Prostate gland (tissue), 2 donors: ENCODE data around the gene TRAK1. TPM values are rescaled to one million over a fixed set of nuclear protein-coding genes. Genes with fewer than 3 reads are reported as not detected.

Experiments used
- DNase-seq: peaks from one replicate; pipeline ENCODE4 v3.0.0-alpha.2; 2019; ENCODE audit warnings: low spot score
- H3K27ac ChIP-seq, 2 donors: fragments of 200-600 bp; sonication (generic); 2 replicates each; pipeline ENCODE4 v1.5.1; 2017 to 2019
- H3K27me3 ChIP-seq: fragments of 200-600 bp; sonication (generic); replicated peaks from 2 replicates; pipeline ENCODE4 v1.5.1; 2019; ENCODE audit not compliant: insufficient read depth
- H3K36me3 ChIP-seq, 2 donors: fragments of 200-600 bp; sonication (generic); 1 replicate in 1 of 2; 2 replicates in 1 of 2; pipeline versions ENCODE4 v1.5.1 to v1.8.1; 2017 to 2019
- H3K4me1 ChIP-seq: fragments of 200-600 bp; sonication (generic); replicated peaks from 2 replicates; pipeline ENCODE4 v1.5.1; 2019
- H3K4me3 ChIP-seq, 2 donors: fragments of 200-600 bp; sonication (generic); 2 replicates each; pipeline ENCODE4 v1.5.1; 2017 to 2019
- H3K9me3 ChIP-seq: fragments of 200-600 bp; sonication (generic); 2 replicates; pipeline ENCODE4 v1.5.1; 2017
- POLR2A ChIP-seq: fragments of 450-650 bp; IDR thresholded peaks from one replicate; pipeline ENCODE4 v1.6.1; 2016; ENCODE audit warnings: antibody characterized with exemption, mild to moderate bottlenecking
- POLR2AphosphoS5 ChIP-seq: sonication (generic); formaldehyde crosslinking; IDR thresholded peaks from one replicate; pipeline ENCODE4 v1.6.1; 2017; ENCODE audit warnings: antibody characterized with exemption
- WGBS: methylation state at CpG from one replicate; pipeline ENCODE4 v1.1.5; 2018; 5-methylcytosine and 5-hydroxymethylcytosine counted together
- intact Hi-C: fragments of 100-400 bp; cut with DNase I; formaldehyde crosslinking; loops from one replicate; pipeline ENCODE4 v1.14.2; 2022
- total RNA-seq, 2 donors: library from RNA; depleted of rRNA; stranded (reverse); fragments of >200 nt; gene quantifications; one replicate each; pipeline ENCODE4 v1.1.0, GENCODE V29; 2016
- TF ChIP-seq, protein P1 (sequence below), 4 experiments: fragments of 200-600 bp in 2 of 4; fragments of 450-650 bp in 2 of 4; sonication (generic) in 2 of 4; IDR thresholded peaks; 1 replicate in 3 of 4; 2 replicates in 1 of 4; pipeline ENCODE4 v1.5.1; 2016 to 2019; ENCODE audit warnings: antibody characterized with exemption in 4 of 4, mild to moderate bottlenecking in 2 of 4, moderate library complexity in 2 of 4

The TRAK1 gene
- total RNA-seq, 2 donors from 2014 or later: 35.6 to 80.3 TPM

DNA sequence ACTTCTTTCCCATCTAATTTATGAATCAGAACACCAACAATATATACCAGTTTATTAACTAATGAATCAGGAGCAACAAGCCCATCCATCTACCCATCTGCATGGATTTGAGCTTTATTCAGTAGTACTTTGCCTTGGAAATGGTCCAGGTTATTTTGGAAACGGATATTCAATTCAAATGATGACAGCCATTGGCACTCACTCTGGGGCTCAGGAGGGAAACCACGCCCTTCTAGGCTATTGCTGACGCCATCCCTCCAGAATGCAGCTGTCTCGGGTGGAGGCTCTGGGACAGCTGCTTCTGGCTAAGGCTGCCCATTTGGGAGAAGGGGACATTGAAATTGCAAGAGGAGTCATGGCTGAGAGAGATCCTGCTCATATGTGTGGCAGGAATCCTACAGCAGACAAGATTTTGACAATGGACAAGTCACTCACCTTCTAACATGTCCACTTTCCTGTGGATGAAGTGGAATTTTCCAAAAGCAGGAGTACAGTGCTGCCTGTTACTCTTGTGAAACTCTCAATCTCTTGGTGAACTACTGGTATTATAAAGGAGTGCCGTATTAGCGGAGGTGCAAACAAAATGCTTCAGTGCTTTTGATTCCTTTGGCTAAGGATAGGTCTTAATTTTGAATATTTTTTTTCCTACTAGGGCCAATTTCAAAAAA lies 29.3 kb upstream of the TRAK1 start:
- no peak overlapping the region for H3K4me3 ChIP-seq
- 43% methylated on average over 6 of the region's 6 CpGs for WGBS
- H3K36me3 ChIP-seq: no peaks in the 10 kb centered on the region
- H3K4me1 ChIP-seq: no peaks in the 10 kb centered on the region
- DNase-seq: no peak
- intact Hi-C loops: no loop called here
- TF ChIP-seq, protein P1, sequence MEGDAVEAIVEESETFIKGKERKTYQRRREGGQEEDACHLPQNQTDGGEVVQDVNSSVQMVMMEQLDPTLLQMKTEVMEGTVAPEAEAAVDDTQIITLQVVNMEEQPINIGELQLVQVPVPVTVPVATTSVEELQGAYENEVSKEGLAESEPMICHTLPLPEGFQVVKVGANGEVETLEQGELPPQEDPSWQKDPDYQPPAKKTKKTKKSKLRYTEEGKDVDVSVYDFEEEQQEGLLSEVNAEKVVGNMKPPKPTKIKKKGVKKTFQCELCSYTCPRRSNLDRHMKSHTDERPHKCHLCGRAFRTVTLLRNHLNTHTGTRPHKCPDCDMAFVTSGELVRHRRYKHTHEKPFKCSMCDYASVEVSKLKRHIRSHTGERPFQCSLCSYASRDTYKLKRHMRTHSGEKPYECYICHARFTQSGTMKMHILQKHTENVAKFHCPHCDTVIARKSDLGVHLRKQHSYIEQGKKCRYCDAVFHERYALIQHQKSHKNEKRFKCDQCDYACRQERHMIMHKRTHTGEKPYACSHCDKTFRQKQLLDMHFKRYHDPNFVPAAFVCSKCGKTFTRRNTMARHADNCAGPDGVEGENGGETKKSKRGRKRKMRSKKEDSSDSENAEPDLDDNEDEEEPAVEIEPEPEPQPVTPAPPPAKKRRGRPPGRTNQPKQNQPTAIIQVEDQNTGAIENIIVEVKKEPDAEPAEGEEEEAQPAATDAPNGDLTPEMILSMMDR (IDR thresholded peaks at IDR 0.05): no peak
- no peak for TF ChIP-seq POLR2A
- TF ChIP-seq POLR2AphosphoS5: peak; percentile 29
- H3K9me3 ChIP-seq: no peaks in the 10 kb centered on the region
- H3K27me3 ChIP-seq: no peaks in the 10 kb centered on the region
- peak overlapping the region in 1 of 2 donors; percentile 24 for H3K27ac ChIP-seq

- intact Hi-C loops: no loop called here
- H3K36me3 ChIP-seq: no peaks in the 10 kb centered on the region
- 97% methylated on average over 1 of the region's 1 CpG for WGBS
- H3K4me1 ChIP-seq: no peaks in the 10 kb centered on the region
- no peaks in the 10 kb centered on the region for H3K9me3 ChIP-seq
- H3K27me3 ChIP-seq: no peaks in the 10 kb centered on the region
- no peak overlapping the region for H3K4me3 ChIP-seq
- no peak for TF ChIP-seq POLR2AphosphoS5
- TF ChIP-seq, protein P1 (IDR thresholded peaks at IDR 0.05): no peak
- no peak for TF ChIP-seq POLR2A
- DNase-seq: no peak
- no peak overlapping the region for H3K27ac ChIP-seq
Observed at GRCh38 chr3:42062464-42062863, 28.7 kb upstream of the TRAK1 start.

DNA sequence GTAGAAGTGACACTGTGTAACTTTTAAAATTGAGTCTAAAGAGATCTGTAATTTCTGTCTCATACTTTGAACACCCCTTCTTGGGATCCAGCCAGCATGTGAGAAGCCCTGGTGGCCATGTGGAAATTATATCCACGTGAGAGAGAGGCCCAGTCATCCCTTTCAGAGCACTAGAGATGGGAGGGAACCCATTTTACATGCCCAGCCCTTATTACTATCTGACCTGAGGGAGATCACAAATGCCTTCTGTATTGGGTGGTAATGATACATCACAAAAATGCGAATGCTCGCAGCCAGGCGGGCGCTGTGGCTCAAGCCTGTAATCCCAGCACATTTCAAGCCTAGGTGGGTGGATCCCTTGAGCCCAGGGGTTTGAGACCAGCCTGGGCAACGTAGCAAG lies 27.3 kb upstream of the TRAK1 start:
- Histone ChIP-seq H3K4me1 (no peaks in the 10 kb centered on the region), H3K27me3 (no peaks in the 10 kb centered on the region), H3K9me3 (no peaks in the 10 kb centered on the region), H3K4me3 (no peak overlapping the region), H3K36me3 (no peaks in the 10 kb centered on the region), H3K27ac (no peak overlapping the region)
- TF ChIP-seq, protein P1 (IDR thresholded peaks at IDR 0.05): no peak
- no peak for TF ChIP-seq POLR2A
- TF ChIP-seq POLR2AphosphoS5: no peak
- intact Hi-C loops: no loop called here
- 84% methylated on average over 6 of the region's 6 CpGs for WGBS
- DNase-seq: no peak

GRCh38 chr3:42066516-42067181 lies 24.5 kb upstream of the TRAK1 start:
- no peak overlapping the region for H3K27ac ChIP-seq
- intact Hi-C loops: no loop called here
- no peaks in the 10 kb centered on the region for H3K36me3 ChIP-seq
- H3K27me3 ChIP-seq: no peaks in the 10 kb centered on the region
- H3K4me3 ChIP-seq: no peak overlapping the region
- TF ChIP-seq, protein P1 (IDR thresholded peaks at IDR 0.05): no peak
- TF ChIP-seq POLR2A: no peak
- no peak for TF ChIP-seq POLR2AphosphoS5
- no peaks in the 10 kb centered on the region for H3K9me3 ChIP-seq
- peaks cover 8% of the 10 kb centered on the region for H3K4me1 ChIP-seq
- DNase-seq: no peak
- 58% methylated on average over 7 of the region's 7 CpGs for WGBS

GRCh38 chr3:42067326-42067725 lies 23.8 kb upstream of the TRAK1 start:
- no peaks in the 10 kb centered on the region for H3K36me3 ChIP-seq
- WGBS: 43% methylated on average over 3 of the region's 3 CpGs
- DNase-seq: no peak

More at GRCh38 chr3:42067326-42067725, 23.8 kb upstream of the TRAK1 start:
- H3K27me3 ChIP-seq: no peaks in the 10 kb centered on the region
- no peak overlapping the region for H3K4me3 ChIP-seq
- peaks cover 13% of the 10 kb centered on the region for H3K4me1 ChIP-seq
- TF ChIP-seq, protein P1 (IDR thresholded peaks at IDR 0.05): no peak
- no peak for TF ChIP-seq POLR2A
- TF ChIP-seq POLR2AphosphoS5: no peak
- intact Hi-C loops: no loop called here
- H3K27ac ChIP-seq: no peak overlapping the region
- no peaks in the 10 kb centered on the region for H3K9me3 ChIP-seq
